K562 treated with DMSO at 1 percent for 4 hours (cell line): Measurements from ENCODE around the gene TMEM198. TPM values are rescaled to one million over a fixed set of nuclear protein-coding genes. Genes with fewer than 3 reads are reported as not detected.

Experiments
- total RNA-seq: library from RNA; unstranded; fragments of 300-600 nt; gene quantifications from 2 replicates; pipeline ENCODE4 v1.2.3, GENCODE V29; 2022; ENCODE audit not compliant: insufficient read depth

The TMEM198 gene
- 1.5 TPM in 1 of 2 replicates, not detected in the other for total RNA-seq

GRCh38 chr2:219543596-219544358 is at the start of gene TMEM198, which contains the start of gene CHPF:
TMEM198 (plus strand) TSS chr2:219544028; CDS start chr2:219544728, 700 bp downstream.
CHPF (minus strand) TSS chr2:219543809; CDS start chr2:219543538, 271 bp downstream.

GRCh38 chr2:219498280-219499057 is 45.4 kb upstream of the TMEM198 start, which contains the start of gene GMPPA:
GMPPA (plus strand) TSS chr2:219498891; CDS start chr2:219499976, 1,085 bp downstream.

GRCh38 chr2:219514196-219514761 is 29.5 kb upstream of the TMEM198 start, which contains the start of gene ASIC4:
ASIC4 (plus strand) TSS chr2:219514482; CDS start chr2:219514725, 243 bp downstream.

GRCh38 chr2:219571311-219572236 is 27.7 kb downstream of the TMEM198 start, which contains the start of gene OBSL1:
OBSL1 (minus strand) TSS chr2:219571539; CDS start chr2:219571232, 307 bp downstream.

GRCh38 chr2:219572237-219573001 is 28.6 kb downstream of the TMEM198 start, which contains the start of gene INHA:
INHA (plus strand) TSS chr2:219572310; CDS start chr2:219572375, 65 bp downstream.

GRCh38 chr2:219597552-219598307 is 53.9 kb downstream of the TMEM198 start, which contains the start of gene STK11IP:
STK11IP (plus strand) TSS chr2:219597857; CDS start chr2:219598120, 263 bp downstream.

Other genes starting within 250 kb of the TMEM198 start
- 0.53 and 2.8 TPM in 2 replicates for gene PTPRN, start 234.6 kb upstream of the TMEM198 start, total RNA-seq
- gene RESP18, start 211.3 kb upstream of the TMEM198 start, total RNA-seq = not detected in 2 replicates
- 53.4 and 54.1 TPM in 2 replicates for gene DNPEP, start 156.1 kb upstream of the TMEM198 start, total RNA-seq
- 23.8 and 34.9 TPM in 2 replicates for gene DES, start 125.7 kb upstream of the TMEM198 start, total RNA-seq
- gene SPEG, start 109.2 kb upstream of the TMEM198 start, total RNA-seq = 6.2 and 10.7 TPM in 2 replicates
- gene GMPPA, start 45.1 kb upstream of the TMEM198 start, total RNA-seq = 133 and 151 TPM in 2 replicates
- 3.4 and 4.8 TPM in 2 replicates for gene ASIC4, start 29.5 kb upstream of the TMEM198 start, total RNA-seq
- gene CHPF, start 219 bp upstream of the TMEM198 start, total RNA-seq = 56.2 and 57.4 TPM in 2 replicates
- gene OBSL1, start 27.5 kb downstream of the TMEM198 start, total RNA-seq = 52.4 and 54.5 TPM in 2 replicates
- gene INHA, start 28.3 kb downstream of the TMEM198 start, total RNA-seq = 8.3 and 9.8 TPM in 2 replicates
- 6.0 and 9.3 TPM in 2 replicates for gene STK11IP, start 53.8 kb downstream of the TMEM198 start, total RNA-seq
- gene SLC4A3, start 83.6 kb downstream of the TMEM198 start, total RNA-seq = not detected in 2 replicates